Lower lobe of right lung (tissue), 2 donors: ENCODE results near the gene SNRNP70. TPM values are rescaled to one million over a fixed set of nuclear protein-coding genes. Genes with fewer than 3 reads are reported as not detected.
A peak's percentile ranks its signal among the peaks of the same experiment; 100 is the strongest.

Experiments used
- ATAC-seq, 2 donors: fragments of 200-7000 bp; cut with Tn5 transposase; one replicate each; pipeline ENCODE4 v1.9.1; 2020 to 2022; ENCODE audit warnings: mild to moderate bottlenecking in 2 of 2, moderate library complexity in 2 of 2
- DNase-seq: peaks from one replicate; pipeline ENCODE4 v3.0.0-alpha.2; 2020
- H3K27ac ChIP-seq: fragments of 200-600 bp; one replicate; pipeline ENCODE4 v1.8.0; 2022
- H3K27me3 ChIP-seq: fragments of 200-600 bp; one replicate; pipeline ENCODE4 v1.8.0; 2022; ENCODE audit warnings: low read depth
- H3K36me3 ChIP-seq: fragments of 200-600 bp; one replicate; pipeline ENCODE4 v1.8.0; 2022; ENCODE audit warnings: mild to moderate bottlenecking
- H3K4me1 ChIP-seq: fragments of 200-600 bp; one replicate; pipeline ENCODE4 v1.8.0; 2022
- H3K4me3 ChIP-seq: fragments of 200-600 bp; one replicate; pipeline ENCODE4 v1.8.0; 2022; ENCODE audit warnings: mild to moderate bottlenecking
- H3K9me3 ChIP-seq: fragments of 200-600 bp; one replicate; pipeline ENCODE4 v1.8.0; 2022
- intact Hi-C: fragments of 100-400 bp; cut with DNase I; formaldehyde crosslinking; loops from one replicate; pipeline ENCODE4 v1.11.0; 2022
- total RNA-seq: library from RNA; stranded (reverse); fragmentation: NEBNext Ultra II Directional; extraction: Animal tissue kit (Norgen Biotek cat#: 25700); gene quantifications from one replicate; pipeline ENCODE4 v1.2.1, GENCODE V29; 2021
- TF ChIP-seq, protein P1 (sequence below): fragments of 200-600 bp; IDR thresholded peaks from one replicate; pipeline ENCODE4 v1.8.0; 2022; ENCODE audit warnings: antibody characterized with exemption, mild to moderate bottlenecking
- donor health status: DM: no; HTN: yes; CAD: no; lungs with severe emphysema.

Gene SNRNP70
- total RNA-seq, 1 donor from 2014 or later, result 203 TPM

DNA sequence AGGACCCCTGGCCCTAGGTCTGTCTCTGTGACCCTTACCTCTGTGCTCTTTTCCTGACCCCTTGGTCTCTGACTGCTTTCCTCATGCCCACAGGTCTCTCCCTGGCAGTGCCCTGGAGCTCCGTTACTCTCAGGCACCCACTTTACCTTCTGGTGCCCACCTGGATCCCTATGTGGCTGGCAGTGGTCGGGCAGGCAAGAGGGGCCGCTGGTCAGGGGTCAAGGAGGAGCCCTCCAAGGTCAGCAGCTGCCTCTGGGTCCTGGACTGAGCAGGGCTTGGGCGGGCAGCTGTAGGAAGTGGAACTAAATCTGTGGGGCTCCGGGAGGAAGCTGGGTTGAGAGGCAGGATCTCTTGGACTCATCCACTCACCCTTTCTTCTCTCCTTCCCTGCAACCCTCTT lies 50.4 kb downstream of the SNRNP70 start:
- DNase-seq (no peak), ATAC-seq (no peak)
- H3K27ac ChIP-seq, result no peak overlapping the region
- no peaks in the 10 kb centered on the region for H3K27me3 ChIP-seq
- no peaks in the 10 kb centered on the region for H3K9me3 ChIP-seq
- H3K4me3 ChIP-seq, result no peak overlapping the region
- intact Hi-C loops, result no loop called here
- TF ChIP-seq, protein P1, sequence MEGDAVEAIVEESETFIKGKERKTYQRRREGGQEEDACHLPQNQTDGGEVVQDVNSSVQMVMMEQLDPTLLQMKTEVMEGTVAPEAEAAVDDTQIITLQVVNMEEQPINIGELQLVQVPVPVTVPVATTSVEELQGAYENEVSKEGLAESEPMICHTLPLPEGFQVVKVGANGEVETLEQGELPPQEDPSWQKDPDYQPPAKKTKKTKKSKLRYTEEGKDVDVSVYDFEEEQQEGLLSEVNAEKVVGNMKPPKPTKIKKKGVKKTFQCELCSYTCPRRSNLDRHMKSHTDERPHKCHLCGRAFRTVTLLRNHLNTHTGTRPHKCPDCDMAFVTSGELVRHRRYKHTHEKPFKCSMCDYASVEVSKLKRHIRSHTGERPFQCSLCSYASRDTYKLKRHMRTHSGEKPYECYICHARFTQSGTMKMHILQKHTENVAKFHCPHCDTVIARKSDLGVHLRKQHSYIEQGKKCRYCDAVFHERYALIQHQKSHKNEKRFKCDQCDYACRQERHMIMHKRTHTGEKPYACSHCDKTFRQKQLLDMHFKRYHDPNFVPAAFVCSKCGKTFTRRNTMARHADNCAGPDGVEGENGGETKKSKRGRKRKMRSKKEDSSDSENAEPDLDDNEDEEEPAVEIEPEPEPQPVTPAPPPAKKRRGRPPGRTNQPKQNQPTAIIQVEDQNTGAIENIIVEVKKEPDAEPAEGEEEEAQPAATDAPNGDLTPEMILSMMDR, result no peak
- H3K4me1 ChIP-seq, result peaks cover 13% of the 10 kb centered on the region
- no peaks in the 10 kb centered on the region for H3K36me3 ChIP-seq

DNA sequence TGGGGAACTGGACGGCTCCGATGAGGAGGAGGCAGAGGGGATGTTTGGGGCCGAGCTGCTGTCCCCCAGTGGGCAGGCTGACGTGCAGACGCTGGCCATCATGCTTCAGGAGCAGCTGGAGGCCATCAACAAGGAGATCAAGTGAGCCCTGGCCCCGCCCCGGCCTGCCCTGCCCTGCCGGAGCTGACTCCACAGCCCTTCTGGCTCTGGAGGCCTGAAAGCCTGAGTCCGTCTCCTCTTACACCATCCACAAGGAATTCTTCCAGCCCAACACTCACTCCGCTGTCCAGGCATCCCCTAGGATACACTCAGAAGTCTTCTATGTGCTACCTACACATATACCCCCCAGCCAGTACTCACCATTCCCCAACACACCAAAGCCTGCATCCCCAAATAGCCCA lies 51.5 kb downstream of the SNRNP70 start:
- intact Hi-C loops, result no loop called here
- peaks cover 13% of the 10 kb centered on the region for H3K4me1 ChIP-seq
- H3K27me3 ChIP-seq, result no peaks in the 10 kb centered on the region
- ATAC-seq (peak; percentile 12 to 25), DNase-seq (no peak)
- TF ChIP-seq, protein P1, result no peak
- H3K4me3 ChIP-seq, result no peak overlapping the region
- H3K36me3 ChIP-seq, result no peaks in the 10 kb centered on the region
- no peak overlapping the region for H3K27ac ChIP-seq
- no peaks in the 10 kb centered on the region for H3K9me3 ChIP-seq

DNA sequence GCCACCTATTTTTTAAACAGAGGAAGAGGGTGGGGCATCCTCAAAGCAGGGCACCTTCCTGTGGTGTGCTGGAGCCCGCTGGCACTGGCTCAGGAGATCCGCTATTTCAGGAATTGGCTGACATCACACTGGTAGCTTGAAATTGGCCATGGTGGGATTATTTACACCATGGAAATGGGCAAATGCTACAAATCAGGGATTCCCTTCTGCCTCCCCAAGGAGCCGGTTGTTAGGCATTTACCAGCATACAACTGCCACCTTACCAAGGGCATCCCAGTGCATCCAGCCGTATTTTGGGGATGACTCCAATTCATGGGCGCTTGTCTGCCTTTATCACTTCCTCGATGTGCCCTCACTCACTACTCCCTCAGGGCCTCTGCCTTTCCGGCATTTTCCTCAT lies 55.7 kb downstream of the SNRNP70 start:
- H3K27me3 ChIP-seq, result no peaks in the 10 kb centered on the region
- H3K4me3 ChIP-seq, result no peak overlapping the region
- H3K27ac ChIP-seq, result no peak overlapping the region
- DNase-seq (no peak), ATAC-seq (no peak)
- TF ChIP-seq, protein P1, result no peak
- no peaks in the 10 kb centered on the region for H3K36me3 ChIP-seq
- intact Hi-C loops, result no loop called here
- no peaks in the 10 kb centered on the region for H3K9me3 ChIP-seq
- H3K4me1 ChIP-seq, result peaks cover 17% of the 10 kb centered on the region

DNA sequence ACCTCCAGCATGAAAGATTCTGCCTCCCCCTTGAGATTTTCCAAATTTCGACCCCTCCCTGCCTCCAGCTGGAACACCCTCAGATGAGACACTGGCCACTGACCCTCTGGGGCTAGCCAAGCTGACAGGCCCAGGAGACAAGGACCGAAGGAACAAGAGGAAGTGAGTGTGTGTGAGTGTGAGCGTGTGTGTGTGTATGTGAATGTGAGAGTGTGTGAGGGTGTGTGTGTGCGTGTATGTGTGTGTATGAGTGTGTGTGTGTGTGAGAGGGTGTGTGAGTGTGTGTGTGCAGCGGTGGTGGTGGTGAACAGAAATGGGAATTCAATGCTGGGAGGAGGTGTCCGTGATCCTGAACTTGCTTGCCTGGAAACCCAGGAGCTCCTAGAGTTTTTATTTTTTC lies 56.1 kb downstream of the SNRNP70 start:
- Histone ChIP-seq H3K27ac (no peak overlapping the region), H3K4me3 (no peak overlapping the region), H3K36me3 (no peaks in the 10 kb centered on the region), H3K9me3 (no peaks in the 10 kb centered on the region), H3K4me1 (peaks cover 21% of the 10 kb centered on the region), H3K27me3 (no peaks in the 10 kb centered on the region)
- ATAC-seq (no peak), DNase-seq (no peak)
- intact Hi-C loops, result no loop called here
- TF ChIP-seq, protein P1, result no peak

DNA sequence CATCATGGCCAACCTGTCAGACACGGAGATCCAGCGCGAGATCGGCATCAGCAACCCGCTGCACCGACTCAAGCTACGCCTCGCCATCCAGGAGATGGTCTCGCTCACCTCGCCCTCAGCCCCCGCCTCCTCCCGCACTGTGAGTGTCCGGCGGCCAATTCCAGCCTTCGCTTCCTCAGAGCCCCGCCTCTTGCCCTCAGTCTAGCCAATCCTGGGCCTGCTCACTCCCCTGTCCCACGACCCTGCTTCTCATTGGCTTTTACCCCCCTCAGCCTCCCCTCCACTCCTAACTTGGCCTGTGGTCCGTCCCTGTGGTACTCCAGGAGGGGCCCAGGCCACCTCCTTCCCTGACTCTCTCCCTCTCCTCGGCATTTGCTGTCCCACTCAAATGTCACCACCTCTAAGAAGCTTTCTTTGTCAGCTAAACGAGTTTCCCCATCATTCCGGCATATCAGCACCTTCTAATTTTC lies 57.6 kb downstream of the SNRNP70 start:
- peak; percentile 91 for DNase-seq
- intact Hi-C loops, result no loop called here
- ATAC-seq, result peak; percentile 97 to 98
- no peaks in the 10 kb centered on the region for H3K36me3 ChIP-seq
- peaks cover 25% of the 10 kb centered on the region for H3K4me1 ChIP-seq
- peak overlapping the region; percentile 54 for H3K4me3 ChIP-seq
- H3K9me3 ChIP-seq, result no peaks in the 10 kb centered on the region
- no peaks in the 10 kb centered on the region for H3K27me3 ChIP-seq
- H3K27ac ChIP-seq, result no peak overlapping the region
- TF ChIP-seq, protein P1, result no peak
